ENCODE measurements around the gene TMEM59.
A peak's percentile ranks its signal among the peaks of the same experiment; 100 is the strongest.
"Not testable (repeated sequence)": the region's sequence is repeated elsewhere in the genome, so short reads cannot be mapped to it uniquely, and the experiment has no call there.

TMEM59 gene, protein sequence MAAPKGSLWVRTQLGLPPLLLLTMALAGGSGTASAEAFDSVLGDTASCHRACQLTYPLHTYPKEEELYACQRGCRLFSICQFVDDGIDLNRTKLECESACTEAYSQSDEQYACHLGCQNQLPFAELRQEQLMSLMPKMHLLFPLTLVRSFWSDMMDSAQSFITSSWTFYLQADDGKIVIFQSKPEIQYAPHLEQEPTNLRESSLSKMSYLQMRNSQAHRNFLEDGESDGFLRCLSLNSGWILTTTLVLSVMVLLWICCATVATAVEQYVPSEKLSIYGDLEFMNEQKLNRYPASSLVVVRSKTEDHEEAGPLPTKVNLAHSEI

DNA sequence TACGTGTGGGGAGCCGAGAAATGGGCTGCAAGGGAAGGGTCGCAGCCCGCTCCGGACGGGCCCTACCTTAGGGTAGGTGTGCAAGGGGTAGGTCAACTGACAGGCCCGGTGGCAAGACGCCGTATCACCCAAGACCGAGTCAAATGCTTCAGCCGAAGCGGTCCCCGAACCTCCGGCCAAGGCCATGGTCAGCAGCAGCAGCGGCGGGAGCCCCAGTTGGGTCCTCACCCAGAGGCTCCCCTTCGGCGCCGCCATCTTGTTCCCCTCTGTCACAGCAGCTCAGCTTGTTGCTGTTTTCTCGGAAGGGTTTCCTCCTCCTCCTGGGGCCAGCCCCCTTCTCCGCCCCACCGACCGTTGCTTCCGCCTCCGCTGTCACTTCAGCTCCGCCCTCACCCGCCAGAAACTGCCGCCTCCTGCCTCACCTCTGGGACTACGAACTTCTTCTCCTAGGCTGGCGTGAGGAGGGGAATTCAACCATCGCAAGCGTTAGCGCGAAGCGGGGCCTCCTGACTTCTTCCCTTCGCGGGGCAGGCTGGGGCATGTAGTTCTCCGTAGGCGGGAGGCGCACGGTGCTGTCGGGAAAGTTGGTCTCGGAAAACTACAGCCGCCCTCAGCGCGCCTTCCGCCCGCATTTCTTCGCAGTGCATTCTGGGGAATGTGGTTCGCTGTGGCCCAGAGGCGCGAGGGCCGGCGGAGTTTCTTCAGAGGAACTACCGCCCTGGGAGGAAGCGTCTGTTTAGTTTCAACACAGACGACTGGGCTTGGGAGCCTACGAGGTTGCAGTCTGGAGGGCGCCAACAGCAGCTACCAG is at the start of gene TMEM59, which contains the start of gene TCEANC2:
Gene TMEM59, minus strand, starts transcription at position 271 of the 811 bp plus-strand sequence. Its CDS starts 16 bp downstream, at position 255.
Gene TCEANC2, plus strand, starts transcription at position 675 of the 811 bp plus-strand sequence. CDS start 815 bp downstream, outside the sequence.
- peak; percentile 93 for DNase-seq

DNA sequence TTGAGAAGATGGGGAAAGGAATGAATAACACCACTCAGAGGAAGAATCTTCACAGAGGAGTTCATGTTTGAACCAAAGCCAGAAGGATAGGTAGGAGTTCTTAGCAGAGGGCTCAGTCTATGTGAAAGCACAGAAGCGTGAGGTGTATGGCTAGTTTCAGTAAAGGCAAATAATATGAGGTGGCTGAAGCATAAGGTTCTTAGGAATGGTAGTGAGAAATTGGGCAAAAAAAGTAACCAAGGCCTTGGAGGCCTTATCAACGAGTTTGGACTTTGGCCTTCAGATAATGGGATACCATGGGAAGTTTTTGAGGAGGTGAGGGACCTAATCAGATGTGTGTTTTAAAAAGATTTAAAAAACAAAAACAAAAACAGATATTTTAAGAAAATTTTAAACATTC is 47.5 kb upstream of the TMEM59 start:
- DNase-seq: no peak

DNA sequence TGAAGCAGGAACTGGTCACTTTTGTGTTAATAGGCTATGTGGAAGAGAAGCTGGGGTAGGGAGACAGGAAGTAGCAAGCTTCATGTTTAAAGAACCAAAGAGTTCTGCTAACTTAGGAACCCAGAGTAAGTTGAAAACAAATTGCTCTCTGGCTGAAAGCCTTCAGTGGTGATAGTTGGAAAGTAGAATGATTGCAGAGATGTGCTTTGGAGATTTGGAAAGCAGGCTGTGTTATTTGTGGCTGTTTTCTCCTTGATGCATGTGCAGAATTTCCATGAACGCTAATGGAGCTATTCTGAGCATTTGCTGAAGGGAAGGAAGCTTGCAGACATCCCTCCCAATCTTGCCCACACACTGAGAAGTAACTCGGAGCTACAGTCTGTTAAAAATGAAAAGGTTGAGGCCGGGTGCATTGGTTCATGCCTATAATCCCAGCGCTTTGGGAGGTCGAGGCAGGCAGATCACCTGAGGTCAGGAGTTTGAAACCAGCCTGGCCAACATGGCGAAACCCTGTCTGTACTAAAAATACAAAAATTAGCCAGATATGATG is 46.1 kb upstream of the TMEM59 start:
- no peak for DNase-seq

DNA sequence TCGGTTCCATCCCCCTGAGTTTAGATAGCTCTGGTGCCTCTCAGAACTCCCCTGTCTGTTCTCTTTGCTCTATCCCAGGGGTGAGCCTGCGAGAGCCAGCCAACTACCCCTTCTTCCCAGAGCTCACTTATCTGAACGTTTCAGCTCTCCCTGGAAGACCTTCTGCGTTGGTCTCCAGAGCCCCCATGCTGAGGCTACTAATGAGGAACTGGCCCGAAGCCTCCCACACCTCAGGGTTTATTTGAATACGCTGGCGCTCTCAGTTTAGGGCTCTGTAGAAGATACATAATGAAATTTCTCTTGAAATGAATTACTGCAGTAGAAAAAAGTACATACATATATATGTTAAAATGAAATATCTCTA is 43.9 kb upstream of the TMEM59 start:
- no peak for DNase-seq

DNA sequence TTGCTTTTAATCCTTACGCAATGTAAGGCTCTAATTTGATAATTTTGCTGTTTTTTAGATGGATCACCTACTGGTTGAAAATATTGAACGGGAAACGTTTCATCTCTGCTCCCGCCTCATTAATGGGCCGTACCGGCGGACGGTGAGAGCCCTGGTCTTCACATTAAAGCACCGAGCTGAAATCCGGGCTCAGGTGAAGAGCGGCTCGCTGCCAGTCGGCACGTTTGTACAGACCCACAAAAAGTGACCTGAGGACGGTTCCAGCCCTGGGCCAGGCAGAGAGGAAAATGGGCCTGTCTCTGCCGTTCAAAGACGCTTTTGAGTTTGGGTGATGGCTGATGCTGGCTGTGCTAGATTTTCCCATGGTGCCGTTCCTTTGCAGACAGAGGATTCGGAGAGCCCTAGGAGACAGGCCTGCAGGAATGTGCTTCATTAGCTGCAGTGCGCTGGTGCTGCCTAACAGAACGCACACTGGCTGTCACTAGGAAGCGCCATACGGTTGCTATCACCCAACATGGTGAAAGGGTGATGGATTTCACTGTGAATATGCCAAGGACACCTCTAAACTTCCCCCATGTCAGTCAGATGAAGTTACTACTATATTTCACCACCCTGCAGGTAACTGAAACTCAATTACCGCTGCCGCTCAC is 43.3 kb upstream of the TMEM59 start:
- no peak for DNase-seq

DNA sequence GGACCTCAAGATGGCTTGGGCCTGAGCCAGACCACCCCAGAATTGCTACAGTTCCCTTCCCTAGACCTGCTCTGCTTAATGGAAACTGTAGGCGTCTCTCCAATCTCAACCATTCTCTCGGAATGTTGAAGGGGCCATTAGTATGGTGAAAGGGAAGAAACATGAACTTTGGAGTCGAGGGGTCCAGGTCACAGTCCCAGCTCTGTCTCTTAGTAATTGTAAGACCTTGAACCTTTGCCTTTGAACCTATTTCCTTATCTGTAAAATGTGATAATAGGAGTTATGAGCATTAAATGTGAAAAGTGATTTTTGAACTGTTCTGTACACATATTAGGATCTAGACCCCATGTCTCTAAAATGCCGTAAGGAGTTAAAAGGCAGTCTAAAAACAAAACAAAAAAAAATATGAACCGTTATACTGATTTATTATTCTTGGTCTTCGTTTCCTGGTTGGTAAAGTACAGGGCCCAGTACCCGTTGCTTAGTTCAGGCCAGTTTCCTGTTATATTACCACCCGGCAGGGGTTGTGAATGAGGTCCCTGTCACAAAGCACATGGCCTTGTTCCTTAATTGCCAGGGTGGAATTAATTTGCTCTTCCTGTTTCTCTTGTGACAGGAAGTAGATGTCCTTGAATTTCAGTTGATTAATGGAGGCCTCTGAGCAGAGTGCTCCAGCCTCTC is 42.7 kb upstream of the TMEM59 start:
- peak; percentile 12 for DNase-seq

DNA sequence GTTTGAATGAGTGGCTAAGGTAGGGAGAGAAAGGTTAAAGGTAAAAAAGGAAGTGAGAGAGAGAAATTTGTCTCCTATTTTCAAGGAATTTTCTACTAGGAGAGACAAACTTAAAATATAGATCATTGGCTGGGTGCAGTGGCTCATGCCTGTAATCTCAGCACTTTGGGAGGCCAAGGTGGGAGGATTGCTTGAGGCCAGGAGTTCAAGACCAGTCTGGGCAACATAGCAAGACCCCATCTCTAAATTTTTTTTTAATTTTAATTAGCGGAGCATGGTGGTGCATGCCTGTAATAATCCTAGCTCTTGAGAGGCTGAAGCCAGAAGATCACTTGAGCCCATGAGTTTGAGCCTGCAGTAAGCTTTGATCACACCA is 41.7 kb upstream of the TMEM59 start:
- DNase-seq: not testable (repeated sequence)

DNA sequence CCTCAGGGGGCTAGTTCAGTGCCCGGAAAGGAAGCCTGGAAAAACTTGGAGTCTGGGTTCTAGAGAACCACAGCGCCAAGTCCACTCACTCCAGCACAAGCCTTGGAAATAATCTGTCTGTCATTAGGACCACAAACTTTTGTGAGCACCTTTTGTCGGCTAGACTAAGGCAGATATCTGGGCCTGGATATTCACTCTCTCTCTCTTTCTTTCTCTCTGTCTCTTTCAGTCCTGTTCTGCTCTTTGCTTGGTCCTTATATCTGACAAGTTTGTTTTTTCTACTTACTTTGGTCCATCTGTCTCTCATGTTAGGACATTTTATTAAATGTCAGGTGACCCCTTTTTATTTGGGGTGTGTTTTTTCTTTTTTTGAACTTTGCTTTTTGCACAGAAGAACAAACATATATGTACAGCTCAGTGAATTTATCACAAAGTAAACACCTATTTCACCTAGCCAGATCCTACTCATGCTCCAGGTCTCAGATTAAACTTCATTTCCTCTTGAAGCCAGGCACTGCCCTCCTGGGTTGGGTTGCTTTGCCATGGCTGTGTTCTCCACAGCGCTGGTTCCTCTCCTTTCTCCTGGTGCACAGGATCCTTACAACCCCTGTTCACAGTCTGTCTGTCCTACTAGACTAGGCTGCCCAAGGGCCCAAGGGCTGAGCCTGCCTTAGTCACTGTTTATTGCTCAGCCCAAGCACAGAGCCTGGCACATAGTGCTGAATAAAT is 41.2 kb upstream of the TMEM59 start:
- no peak for DNase-seq

DNA sequence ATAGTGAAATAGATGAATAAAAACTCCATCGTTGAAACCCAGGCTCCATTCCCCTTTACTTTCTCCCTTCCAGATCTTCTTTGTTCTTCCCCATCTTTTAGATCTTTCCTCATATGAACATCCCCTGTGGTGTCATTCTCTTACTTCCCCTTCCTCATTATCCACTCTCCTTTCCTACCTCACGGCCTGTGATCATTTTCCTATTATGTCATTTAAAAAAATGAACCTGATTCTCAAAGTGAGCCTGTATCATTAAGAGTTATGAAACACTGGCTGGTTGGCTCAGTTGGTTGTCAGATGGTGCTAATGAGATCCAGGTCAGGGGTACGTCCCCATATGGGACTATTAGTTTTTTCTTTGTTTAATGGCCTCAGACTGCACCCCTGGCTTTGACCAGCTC is 38.7 kb upstream of the TMEM59 start:
- DNase-seq: no peak

DNA sequence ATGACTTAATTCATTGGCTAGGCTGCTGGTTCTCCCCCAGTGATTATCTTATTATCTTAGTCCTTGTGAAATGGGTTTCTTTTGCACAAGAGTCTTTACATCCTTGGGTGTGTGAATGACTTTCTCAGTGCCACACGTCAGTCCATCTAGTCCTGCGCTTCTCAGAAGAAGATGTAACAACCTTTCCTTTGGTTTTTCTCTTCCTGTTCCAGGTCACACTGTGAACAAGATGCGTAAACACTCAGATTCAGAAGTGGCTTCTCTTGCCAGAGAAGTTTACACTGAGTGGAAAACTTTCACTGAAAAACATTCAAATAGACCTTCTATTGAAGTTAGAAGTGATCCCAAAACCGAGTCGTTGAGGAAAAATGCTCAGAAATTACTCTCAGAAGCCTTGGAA is 35.4 kb upstream of the TMEM59 start:
- no peak for DNase-seq

DNA sequence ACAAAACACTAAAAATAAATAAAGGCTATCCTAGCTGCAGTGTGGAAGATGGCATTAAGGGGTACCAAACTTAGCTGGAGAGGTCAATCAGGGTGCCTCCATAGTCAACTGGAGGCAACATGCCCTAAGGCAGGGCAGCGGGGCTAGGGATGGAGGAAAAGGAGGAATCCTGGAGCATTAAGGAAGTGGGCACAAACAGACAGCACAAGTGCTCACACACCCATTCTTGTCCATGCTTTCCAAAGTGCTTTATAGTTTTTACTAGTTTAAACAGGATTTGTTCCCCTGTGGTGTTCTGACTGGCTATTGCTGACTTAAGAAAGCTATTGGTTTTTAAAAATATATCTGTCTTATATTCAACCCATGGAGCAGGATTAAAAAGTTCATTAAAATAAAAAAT is 33.8 kb upstream of the TMEM59 start:
- DNase-seq: no peak

DNA sequence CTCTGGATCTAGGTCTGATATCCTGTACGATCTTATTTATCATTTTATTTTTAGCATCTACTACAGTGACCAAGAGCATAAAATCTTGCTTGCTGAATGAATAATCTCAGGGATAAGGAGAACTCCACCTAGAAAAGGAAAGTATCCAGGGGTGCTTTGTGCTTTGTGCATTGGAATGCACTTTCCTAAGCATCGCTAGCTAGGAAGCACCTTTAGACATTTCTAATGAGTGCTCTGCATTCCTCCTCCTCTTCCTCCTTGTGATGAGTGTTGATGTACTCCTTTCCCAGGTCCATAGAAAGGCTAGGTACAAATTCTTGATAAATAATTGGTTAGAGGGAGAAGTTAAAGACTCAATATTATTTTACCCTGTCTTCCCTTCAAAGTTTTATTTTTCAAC is 31.8 kb upstream of the TMEM59 start:
- no peak for DNase-seq

DNA sequence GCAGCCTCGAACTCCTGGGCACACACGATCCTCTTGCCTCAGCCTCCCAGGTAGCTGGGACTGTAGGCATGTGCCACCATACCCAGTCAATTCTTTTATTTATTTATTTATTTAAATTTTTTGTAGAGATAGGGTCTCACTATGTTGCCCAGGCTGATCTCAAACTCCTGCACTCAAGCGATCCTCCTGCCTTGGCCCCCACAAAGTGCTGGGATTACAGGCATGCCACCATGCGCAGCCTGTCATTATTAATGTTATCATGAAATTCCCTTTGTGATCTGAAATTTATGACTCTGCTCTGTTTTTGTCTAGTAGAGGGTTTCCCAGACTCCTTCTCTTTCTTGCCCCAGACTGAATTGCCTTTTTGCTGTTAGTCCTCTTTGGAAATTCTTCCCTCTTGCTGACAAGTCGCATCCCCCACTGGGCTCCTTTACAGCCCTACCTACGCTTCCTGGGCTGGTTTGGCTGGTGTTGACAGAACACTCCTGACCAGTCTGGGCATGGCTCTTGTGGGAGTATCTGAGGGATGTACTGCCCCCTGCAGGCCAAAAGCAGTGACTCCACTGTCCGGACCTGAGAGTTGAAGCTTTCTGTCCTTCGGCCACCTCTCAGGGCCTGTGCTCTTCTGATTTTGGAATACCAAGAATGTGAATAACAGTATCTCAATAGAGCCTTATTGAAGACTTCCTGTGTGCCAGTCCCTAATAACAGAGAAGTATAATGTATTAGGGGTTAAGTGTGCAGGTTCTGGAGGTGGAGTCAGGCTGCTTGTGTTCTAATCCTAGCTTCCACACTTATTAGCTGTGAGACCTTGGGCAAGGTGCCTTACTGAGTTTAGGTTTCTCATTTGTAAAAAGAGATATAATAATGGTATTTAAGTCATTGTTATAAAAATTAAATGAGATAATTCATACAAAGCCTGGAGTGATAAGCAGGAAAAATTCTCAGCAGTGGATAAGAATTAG is 28.6 kb upstream of the TMEM59 start:
- DNase-seq: no peak

DNA sequence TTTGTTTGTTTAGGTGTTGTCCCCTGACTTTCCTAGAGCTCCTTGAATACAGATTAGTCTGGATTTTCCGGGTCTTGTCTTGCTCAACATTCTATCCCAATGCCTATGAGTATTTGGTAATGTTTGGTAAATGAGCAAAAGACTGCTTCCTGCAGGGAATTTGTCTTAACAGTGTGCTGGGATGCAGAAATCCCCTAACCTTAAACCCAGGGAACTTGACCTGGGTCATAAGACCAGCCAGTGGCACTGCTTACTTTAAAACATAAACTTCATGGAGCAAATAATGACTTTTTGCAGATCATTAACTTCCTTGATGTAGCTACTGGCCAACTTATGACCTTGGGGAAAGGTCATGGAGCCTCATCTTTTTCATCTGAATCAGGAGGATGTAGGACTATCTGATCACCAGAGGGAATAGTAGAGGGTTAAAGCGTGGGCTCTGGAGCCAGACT is 27.6 kb upstream of the TMEM59 start:
- no peak for DNase-seq

DNA sequence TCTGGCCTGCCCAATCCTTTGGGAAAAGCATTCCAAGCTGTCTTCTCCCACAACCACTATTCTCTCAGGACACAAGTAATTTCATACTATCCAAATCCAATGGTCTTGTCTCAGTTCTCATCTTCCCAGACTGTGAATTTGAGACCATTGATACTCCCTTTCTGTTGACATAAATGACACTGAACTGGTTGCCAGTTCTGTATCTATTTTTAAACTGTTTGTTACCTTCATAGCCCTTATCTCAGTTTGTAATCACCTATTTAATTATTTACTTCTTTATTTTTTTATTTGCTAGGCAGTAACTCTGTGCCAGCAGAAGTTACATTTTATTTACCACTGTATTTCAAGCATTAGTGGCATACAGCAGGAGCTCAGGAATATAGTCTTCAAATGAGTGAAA is 24.4 kb upstream of the TMEM59 start:
- no peak for DNase-seq

DNA sequence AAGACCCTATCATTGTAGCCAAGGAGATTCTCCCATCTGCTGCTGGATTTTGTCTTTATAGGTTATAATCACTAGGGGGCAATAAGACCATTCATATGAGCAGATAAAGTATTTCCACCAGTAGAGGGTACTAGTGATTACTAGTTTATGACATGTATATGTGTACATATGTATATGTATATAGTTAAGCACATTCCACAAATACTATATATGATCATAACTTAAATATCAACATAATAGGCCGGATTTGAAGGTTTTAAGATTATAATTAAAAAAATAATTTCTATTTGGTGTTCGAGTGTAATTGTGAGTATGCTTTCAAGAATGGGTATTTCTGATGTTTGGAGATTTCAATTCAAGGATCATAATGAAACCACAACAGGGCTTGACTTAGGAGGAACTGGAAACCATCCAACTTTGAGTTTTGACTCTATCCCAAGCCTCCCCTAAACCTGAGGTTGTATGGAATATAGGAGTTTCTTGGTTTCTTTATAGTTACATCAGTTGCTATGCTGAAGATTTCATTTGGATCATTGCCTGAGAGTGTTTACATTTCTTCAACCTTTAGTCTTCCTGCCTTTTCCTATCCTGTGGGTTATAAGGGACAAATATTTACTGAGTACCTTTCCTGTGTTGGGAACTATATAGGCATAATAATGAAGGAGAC is 17.3 kb upstream of the TMEM59 start:
- DNase-seq: peak; percentile 36

DNA sequence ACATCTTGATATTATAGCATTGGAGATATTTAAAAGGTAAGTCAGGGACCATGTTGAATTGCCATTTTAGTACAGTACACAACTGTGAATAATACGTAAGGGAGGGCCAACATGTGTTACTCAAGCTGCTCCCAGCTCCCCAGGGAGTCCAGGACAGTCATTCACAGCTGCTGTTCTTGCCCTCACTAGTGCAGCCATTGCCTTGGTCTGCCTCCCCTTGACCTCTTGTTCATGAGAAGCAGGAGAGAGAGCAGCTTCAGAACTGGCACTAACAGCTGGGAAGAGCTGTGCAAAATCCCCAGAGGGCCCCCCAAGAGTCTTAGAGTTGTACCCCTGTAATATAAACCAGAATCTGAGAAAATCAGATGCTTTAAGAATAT is 16.8 kb upstream of the TMEM59 start:
- no peak for DNase-seq

DNA sequence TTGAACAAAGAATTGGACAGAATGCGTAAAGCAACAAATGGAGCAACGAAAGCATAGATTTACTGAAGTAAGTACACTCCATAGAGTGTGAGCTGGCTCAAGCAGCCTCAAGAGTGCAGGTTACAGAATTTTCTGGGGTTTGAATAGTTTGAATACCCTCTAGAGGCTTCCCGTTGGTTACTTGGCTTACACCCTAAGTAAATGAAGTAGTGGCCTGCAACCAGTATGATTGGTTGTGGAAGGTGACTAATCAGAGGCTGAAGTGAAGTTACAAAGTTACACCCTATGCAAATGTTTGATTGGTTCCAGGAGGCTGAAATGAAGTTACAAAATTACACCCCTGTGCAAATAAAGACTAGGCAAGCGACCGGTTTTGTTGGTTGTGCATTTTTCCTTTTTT is 11.3 kb upstream of the TMEM59 start:
- DNase-seq: no peak

DNA sequence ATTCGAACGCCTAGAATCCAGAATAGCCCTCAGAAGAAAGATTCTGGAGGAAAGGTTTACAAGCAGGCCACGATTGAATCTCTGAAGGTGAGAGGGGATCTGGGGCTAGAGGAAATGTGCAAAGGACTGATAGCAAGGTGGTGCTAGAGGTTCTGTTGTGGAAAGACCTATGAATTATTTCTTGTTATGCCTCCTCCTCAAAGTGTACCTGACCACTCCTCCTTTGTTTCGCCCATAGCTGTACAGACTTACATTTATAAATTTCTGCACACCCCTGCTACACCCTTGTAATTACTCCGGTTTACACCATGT is 1.4 kb upstream of the TMEM59 start:
- no peak for DNase-seq

DNA sequence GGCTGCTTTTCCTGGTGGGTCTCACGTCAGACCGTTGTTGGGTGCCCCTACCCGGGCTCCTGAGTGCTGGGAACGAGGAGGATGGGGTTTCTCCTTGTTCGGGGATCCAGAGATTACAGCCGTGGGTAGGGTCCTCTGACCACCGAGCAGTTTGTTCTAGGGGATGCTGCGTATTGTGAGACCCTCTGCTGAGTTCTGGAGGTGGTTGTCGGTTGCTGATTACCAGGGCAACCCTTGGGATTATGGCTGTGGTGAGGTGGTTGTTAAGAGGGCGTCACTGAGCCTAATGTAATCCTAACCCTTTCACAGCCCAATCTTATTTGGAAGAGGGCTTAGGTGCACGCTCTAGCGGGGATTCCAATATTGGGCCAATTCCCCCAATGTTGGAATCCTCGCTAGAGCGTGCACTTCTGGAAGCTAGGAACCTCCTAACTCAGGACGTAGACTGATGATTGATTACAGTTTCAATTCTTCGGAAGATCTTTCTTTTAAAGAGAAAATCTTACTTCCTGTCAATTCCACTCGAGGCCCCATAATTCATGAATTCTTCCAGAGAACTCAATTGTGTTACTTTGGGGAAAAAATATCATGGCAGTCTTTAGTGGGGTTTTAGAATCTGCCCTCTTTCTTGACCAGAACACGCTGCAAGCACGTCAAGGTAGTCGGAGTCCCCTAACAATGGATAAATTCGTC is 887 bp upstream of the TMEM59 start:
- DNase-seq: no peak
